K562 (cell line): ENCODE measurements around the gene PLSCR5. TPM values are rescaled to one million over a fixed set of nuclear protein-coding genes. Genes with fewer than 3 reads are reported as not detected.

Experiments
- CBX3 ChIP-seq, 2 experiments: IDR thresholded peaks; 1 replicate in 1 of 2; 2 replicates in 1 of 2; pipeline ENCODE4 v1.6.1; 2012; ENCODE audit warnings: inconsistent platforms in 2 of 2, low read length in 2 of 2, borderline replicate concordance in 1 of 2, control low read depth in 1 of 2
- ETS1 ChIP-seq: conservative IDR thresholded peaks from 2 replicates; pipeline ENCODE4 v1.6.1; 2011; ENCODE audit warnings: low read depth, mild to moderate bottlenecking, low read length; ENCODE audit not compliant: control insufficient read depth
- EWSR1 ChIP-seq: fragments of 450-650 bp; IDR thresholded peaks from 2 replicates; pipeline ENCODE4 v1.6.1; 2018; ENCODE audit warnings: borderline replicate concordance, mild to moderate bottlenecking, low read depth, moderate library complexity; ENCODE audit not compliant: partially characterized antibody
- FOXP1 ChIP-seq: sonication (generic); formaldehyde crosslinking; IDR thresholded peaks from 2 replicates; pipeline ENCODE4 v1.8.0; 2022; ENCODE audit warnings: mild to moderate bottlenecking, missing genetic modification reagents
- IRF9 ChIP-seq: fragments of 450-650 bp; IDR thresholded peaks from 2 replicates; pipeline ENCODE4 v1.6.1; 2016; ENCODE audit warnings: missing biosample characterization, missing genetic modification characterization
- KLF10 ChIP-seq: fragments of 250-450 bp; sonication (Bioruptor Pico); IDR thresholded peaks from 2 replicates; pipeline ENCODE4 v1.6.1; 2021; ENCODE audit warnings: matching md5 sums
- MTA3 ChIP-seq: fragments of 450-650 bp; formaldehyde crosslinking; IDR thresholded peaks from 2 replicates; pipeline ENCODE4 v1.6.1; 2017; ENCODE audit warnings: mild to moderate bottlenecking, borderline replicate concordance
- POLR2B ChIP-seq: fragments of 450-650 bp; IDR thresholded peaks from 2 replicates; pipeline ENCODE4 v1.6.1; 2018; ENCODE audit warnings: low read depth; ENCODE audit not compliant: partially characterized antibody
- RBM15 ChIP-seq: fragments of 200-400 bp; formaldehyde crosslinking; IDR thresholded peaks from 2 replicates; pipeline ENCODE4 v1.6.1; 2018; ENCODE audit warnings: mild to moderate bottlenecking, low read length, moderate library complexity; ENCODE audit not compliant: insufficient read depth
- RBM25 ChIP-seq: fragments of 200-400 bp; formaldehyde crosslinking; IDR thresholded peaks from 2 replicates; pipeline ENCODE4 v1.6.1; 2018; ENCODE audit warnings: low read length, low read depth, moderate library complexity; ENCODE audit not compliant: severe bottlenecking
- RNF2 ChIP-seq: sonication (generic); IDR thresholded peaks from 2 replicates; pipeline ENCODE4 v1.6.1; 2016
- TFAP4 ChIP-seq: sonication (generic); formaldehyde crosslinking; IDR thresholded peaks from 2 replicates; pipeline ENCODE4 v1.8.0; 2022; ENCODE audit warnings: missing genetic modification reagents, mild to moderate bottlenecking, moderate library complexity, borderline replicate concordance
- THRA ChIP-seq: fragments of 450-650 bp; IDR thresholded peaks from 2 replicates; pipeline ENCODE4 v1.6.1; 2017; ENCODE audit warnings: mild to moderate bottlenecking, moderate library complexity
- TRIM25 ChIP-seq: fragments of 450-650 bp; IDR thresholded peaks from 2 replicates; pipeline ENCODE4 v1.7.0; 2016; ENCODE audit warnings: borderline replicate concordance
- TRIM28 ChIP-seq: fragments of 450-650 bp; IDR thresholded peaks from 2 replicates; pipeline ENCODE4 v1.6.1; 2017
- WHSC1 ChIP-seq: IDR thresholded peaks from one replicate; pipeline ENCODE4 v1.6.1; 2012; ENCODE audit warnings: low read length, control low read depth, inconsistent platforms
- ZBTB34 ChIP-seq: fragments of 250-450 bp; sonication (Bioruptor Pico); IDR thresholded peaks from 2 replicates; pipeline ENCODE4 v1.8.0; 2021; ENCODE audit warnings: mild to moderate bottlenecking, moderate library complexity
- ZNF232 ChIP-seq: sonication (generic); formaldehyde crosslinking; IDR thresholded peaks from 2 replicates; pipeline ENCODE4 v1.8.0; 2022; ENCODE audit warnings: mild to moderate bottlenecking, missing genetic modification reagents
- ZNF24 ChIP-seq: fragments of 450-650 bp; IDR thresholded peaks from 2 replicates; pipeline ENCODE4 v1.6.1; 2016
- ZZZ3 ChIP-seq: fragments of 450-650 bp; IDR thresholded peaks from 2 replicates; pipeline ENCODE4 v1.6.1; 2016; ENCODE audit warnings: antibody characterized with exemption, mild to moderate bottlenecking, moderate library complexity
- polyA plus RNA-seq, 8 experiments: library from polyadenylated mRNA; depleted of rRNA in 4 of 8; stranded (reverse) in 5 of 8; unstranded in 3 of 8; fragments of >200 nt; fragmentation: Nextera tagmentation in 2 of 8; fragmentation: Illumina TruSeq in 1 of 8; extraction: Ambion mirVana in 2 of 8; extraction: Trizol in 1 of 8; gene quantifications; 2 replicates each; pipeline versions ENCODE4 v1.2.1 to v1.2.3, GENCODE V29; 2011 to 2014; ENCODE audit warnings: inconsistent platforms in 1 of 8, missing spikeins in 1 of 8
- total RNA-seq, 7 experiments: library from RNA; depleted of rRNA in 6 of 7; stranded (reverse); fragments of >200 nt in 6 of 7; fragmentation: Illumina TruSeq in 2 of 7; extraction: Trizol in 2 of 7; gene quantifications; 2 replicates each; pipeline versions ENCODE4 v1.2.1 to v1.2.3, GENCODE V29; 2011 to 2021; ENCODE audit warnings: low replicate concordance in 1 of 7

Gene PLSCR5
- total and polyA plus RNA-seq, 9 of the 15 experiments (the other 6 are each of a cell fraction or from before 2014, with no cell fraction given): not detected

GRCh38 chr3:146544002-146544928 lies 60.9 kb downstream of the PLSCR5 start, which contains the start of gene PLSCR1 (continued):
- TF ChIP-seq THRA (no peak), ZZZ3 (no peak), KLF10 (CRISPR knock-in tag) (no peak), ETS1 (no peak), ZBTB34 (CRISPR knock-in tag) (no peak), RBM15 (no peak), MTA3 (peak; percentile 44; the same call in 1 of the 2 replicates), POLR2B (peak; percentile 74), TRIM28 (no peak), ZNF24 (peak; percentile 93), RBM25 (no peak), WHSC1 (no peak), FOXP1 (CRISPR knock-in tag) (no peak), IRF9 (tag) (no peak), RNF2 (no peak), EWSR1 (no peak), CBX3 (IDR thresholded peaks at IDR 0.05; ENCODE audit: borderline replicate concordance in 1 of 2, low read length in 2 of 2) (no peak), TRIM25 (no peak), ZNF232 (no peak), TFAP4 (CRISPR knock-in tag) (peak; percentile 85)
